ENCODE measurements around the gene GNPTG.

GNPTG gene

DNA sequence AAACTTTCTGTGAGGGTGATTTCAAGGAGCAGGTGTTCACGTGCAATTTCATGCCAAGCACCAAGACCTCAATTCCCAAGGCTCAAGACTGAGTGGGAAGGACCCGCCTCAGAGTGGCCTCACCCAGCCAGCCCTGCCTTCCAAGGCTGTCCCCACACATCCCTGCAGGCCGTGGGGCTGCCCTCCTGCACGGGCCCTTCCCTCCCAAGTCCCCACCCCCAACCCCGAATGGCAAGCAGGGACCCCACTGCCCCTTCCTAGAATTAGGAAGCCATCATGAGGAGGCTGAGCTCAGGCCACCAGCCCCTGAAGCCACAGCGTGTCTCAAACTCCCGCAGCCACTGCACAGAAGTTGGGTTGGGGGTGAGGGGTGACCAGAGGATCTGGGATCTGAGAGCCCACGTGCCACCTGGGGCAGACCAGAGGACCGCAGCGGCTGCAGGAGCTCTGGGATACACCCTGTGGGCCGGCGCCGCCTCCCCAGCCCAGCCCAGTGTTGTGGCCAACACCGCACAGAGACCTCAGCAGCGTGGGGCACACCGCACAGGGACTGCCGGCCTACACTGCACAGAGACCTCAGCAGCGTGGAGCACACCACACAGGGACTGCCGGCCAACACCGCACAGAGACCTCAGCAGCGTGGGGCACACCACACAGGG is 20.7 kb downstream of the GNPTG start:
- Histone ChIP-seq H3K4me1 (ENCODE audit: control insufficient read depth, insufficient read depth, low read length, poor library complexity, severe bottlenecking) (no peaks in the 10 kb centered on the region), H3K9me3 (ENCODE audit: control insufficient read depth, low read length) (no peaks in the 10 kb centered on the region), H3K4me3 (ENCODE audit: insufficient read depth, low read depth, low read length, poor library complexity, severe bottlenecking) (no peak overlapping the region), H3K36me3 (ENCODE audit: control insufficient read depth, insufficient read depth, low read length) (peaks cover 34% of the 10 kb centered on the region), H3K27ac (ENCODE audit: insufficient read depth, low read length, poor library complexity, severe bottlenecking) (no peak overlapping the region), H3K27me3 (replicated peaks; ENCODE audit: control insufficient read depth, insufficient read depth, low read length, poor library complexity, severe bottlenecking) (no peaks in the 10 kb centered on the region)
- DNase-seq = no peak

DNA sequence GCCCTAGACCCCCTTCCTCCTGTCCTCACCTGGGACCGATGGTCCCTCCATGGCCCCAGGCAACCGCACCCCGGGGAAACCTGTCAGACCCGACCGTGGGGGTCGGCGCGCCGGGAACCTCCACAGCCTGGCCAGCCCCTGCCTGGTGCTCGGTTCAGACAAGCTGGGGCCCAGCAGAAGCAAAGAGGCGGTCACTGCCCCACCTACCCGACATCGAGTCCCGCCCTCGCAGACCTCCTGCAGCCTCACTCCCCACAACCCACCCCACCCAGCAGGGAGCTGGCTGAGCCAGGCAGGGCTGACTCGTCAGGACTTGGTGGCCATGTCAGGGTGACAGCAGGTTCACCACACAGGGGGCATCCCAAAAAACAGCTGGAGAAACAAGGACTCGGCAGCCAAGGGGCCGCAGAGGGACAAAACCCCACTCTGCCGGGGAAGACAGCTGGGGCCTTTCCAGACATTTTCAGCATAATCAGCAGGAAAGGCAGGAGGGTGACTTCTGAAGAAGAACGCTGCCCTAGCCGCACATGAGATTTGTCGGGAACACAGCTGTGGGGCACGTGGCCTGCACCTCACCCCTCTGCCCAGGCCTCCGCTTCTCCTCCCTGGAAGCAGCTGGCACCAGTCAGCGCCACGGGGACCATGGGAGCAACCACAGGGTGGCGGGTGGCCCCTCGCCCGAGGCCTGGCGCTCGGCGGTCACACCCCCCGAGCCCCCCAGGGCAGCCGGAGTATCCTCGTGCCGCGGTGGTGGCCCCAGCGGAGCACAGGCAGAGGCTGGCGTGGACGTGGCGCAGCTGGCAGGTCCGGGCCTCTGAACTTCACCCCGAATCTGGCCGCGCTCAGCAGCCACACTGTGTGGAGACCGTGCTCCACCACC is 22.9 kb downstream of the GNPTG start:
- Histone ChIP-seq H3K9me3 (ENCODE audit: control insufficient read depth, low read length) (no peaks in the 10 kb centered on the region), H3K27me3 (replicated peaks; ENCODE audit: control insufficient read depth, insufficient read depth, low read length, poor library complexity, severe bottlenecking) (no peaks in the 10 kb centered on the region), H3K4me3 (ENCODE audit: insufficient read depth, low read depth, low read length, poor library complexity, severe bottlenecking) (no peak overlapping the region), H3K4me1 (ENCODE audit: control insufficient read depth, insufficient read depth, low read length, poor library complexity, severe bottlenecking) (peaks cover 9% of the 10 kb centered on the region), H3K27ac (ENCODE audit: insufficient read depth, low read length, poor library complexity, severe bottlenecking) (no peak overlapping the region), H3K36me3 (ENCODE audit: control insufficient read depth, insufficient read depth, low read length) (peaks cover 27% of the 10 kb centered on the region)
- DNase-seq = no peak

DNA sequence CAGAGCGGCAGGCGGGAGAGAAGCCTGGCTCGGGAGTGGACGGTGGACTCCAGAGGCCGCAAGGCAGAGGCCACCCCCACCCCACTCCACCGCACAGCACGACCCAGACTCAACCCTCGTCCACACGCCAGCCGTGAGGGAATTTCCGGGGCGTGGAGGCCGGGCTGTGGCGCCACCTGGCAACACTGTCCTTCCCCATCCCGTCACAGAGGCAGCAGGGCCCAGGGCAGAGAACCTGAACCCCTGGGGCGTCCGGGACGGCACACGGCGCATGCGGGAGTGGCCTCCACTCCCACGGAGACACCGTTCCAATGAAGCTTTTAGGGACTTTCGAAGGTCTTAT is 23.5 kb downstream of the GNPTG start:
- H3K27ac ChIP-seq (ENCODE audit: insufficient read depth, low read length, poor library complexity, severe bottlenecking) = no peak overlapping the region
- no peak for DNase-seq

DNA sequence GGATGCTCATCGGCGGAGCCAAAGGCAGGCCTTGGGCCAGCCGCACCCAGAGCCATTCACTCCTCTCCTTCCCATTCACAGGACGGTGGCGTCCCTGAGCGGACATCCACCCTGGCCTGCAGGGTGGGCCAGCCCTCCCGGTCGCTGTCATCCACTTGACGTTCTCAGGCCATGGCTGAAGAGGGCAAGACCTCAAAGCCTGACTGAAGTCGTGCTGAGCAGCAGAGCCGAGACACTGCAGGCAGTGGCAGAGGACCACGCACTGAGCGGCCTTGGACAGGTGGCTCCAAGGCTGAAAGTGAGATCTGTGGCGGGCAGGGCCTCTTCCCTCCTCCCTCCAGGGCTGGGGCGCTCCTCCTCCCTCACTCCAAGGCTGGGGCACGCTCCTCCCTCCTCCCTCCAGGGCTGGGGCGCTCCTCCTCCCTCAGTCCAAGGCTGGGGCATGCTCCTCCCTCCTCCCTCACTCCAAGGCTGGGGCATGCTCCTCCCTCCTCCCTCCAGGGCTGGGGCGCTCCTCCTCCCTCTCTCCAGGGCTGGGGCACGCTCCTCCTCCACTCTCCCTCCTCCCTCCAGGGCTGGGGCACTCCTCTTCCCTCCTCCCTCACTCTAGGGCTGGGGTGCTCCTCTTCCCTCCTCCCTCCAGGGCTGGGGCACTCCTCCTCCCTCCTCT is 24.1 kb downstream of the GNPTG start:
- H3K27ac ChIP-seq (ENCODE audit: insufficient read depth, low read length, poor library complexity, severe bottlenecking) = no peak overlapping the region
- H3K9me3 ChIP-seq (ENCODE audit: control insufficient read depth, low read length) = no peaks in the 10 kb centered on the region
- H3K4me1 ChIP-seq (ENCODE audit: control insufficient read depth, insufficient read depth, low read length, poor library complexity, severe bottlenecking) = peaks cover 9% of the 10 kb centered on the region
- no peak overlapping the region for H3K4me3 ChIP-seq (ENCODE audit: insufficient read depth, low read depth, low read length, poor library complexity, severe bottlenecking)
- no peak for DNase-seq
- no peaks in the 10 kb centered on the region for H3K27me3 ChIP-seq (replicated peaks; ENCODE audit: control insufficient read depth, insufficient read depth, low read length, poor library complexity, severe bottlenecking)
- H3K36me3 ChIP-seq (ENCODE audit: control insufficient read depth, insufficient read depth, low read length) = peaks cover 23% of the 10 kb centered on the region

More for the DNA sequence above, 23.5 kb downstream of the GNPTG start:
- H3K36me3 ChIP-seq (ENCODE audit: control insufficient read depth, insufficient read depth, low read length) = peaks cover 23% of the 10 kb centered on the region
- peaks cover 9% of the 10 kb centered on the region for H3K4me1 ChIP-seq (ENCODE audit: control insufficient read depth, insufficient read depth, low read length, poor library complexity, severe bottlenecking)
- no peaks in the 10 kb centered on the region for H3K9me3 ChIP-seq (ENCODE audit: control insufficient read depth, low read length)
- no peaks in the 10 kb centered on the region for H3K27me3 ChIP-seq (replicated peaks; ENCODE audit: control insufficient read depth, insufficient read depth, low read length, poor library complexity, severe bottlenecking)
- H3K4me3 ChIP-seq (ENCODE audit: insufficient read depth, low read depth, low read length, poor library complexity, severe bottlenecking) = no peak overlapping the region

DNA sequence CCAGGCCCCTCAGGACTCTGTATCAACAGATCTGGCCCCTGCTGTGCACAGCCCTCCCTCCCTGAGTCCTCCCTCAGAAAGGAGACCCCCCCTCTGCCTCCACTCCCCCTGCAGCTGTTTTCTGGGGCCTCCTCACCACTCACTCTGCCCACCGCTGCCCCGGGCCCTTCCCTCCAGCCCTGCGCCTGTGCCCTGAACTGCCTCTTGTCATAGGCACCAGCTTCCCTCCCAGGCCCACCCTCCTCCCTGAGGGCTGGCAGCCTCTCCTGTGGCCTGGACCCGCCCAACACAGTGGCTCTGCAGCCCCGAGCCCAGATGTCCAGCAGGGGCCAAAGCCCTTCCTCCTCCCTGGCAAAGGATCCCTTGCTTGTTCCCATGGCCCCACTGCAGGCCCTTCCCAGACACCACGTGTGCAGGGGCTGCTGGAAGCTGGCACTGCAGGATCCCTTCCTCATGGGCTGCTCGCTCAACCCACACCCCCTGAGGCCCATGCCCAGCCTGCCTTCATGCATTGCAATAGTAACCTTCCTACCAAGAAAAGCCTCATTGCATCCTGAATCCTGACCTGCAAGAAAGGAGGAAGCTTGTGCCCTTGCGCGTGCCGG is 25.8 kb downstream of the GNPTG start:
- H3K27ac ChIP-seq (ENCODE audit: insufficient read depth, low read length, poor library complexity, severe bottlenecking) = no peak overlapping the region

DNA sequence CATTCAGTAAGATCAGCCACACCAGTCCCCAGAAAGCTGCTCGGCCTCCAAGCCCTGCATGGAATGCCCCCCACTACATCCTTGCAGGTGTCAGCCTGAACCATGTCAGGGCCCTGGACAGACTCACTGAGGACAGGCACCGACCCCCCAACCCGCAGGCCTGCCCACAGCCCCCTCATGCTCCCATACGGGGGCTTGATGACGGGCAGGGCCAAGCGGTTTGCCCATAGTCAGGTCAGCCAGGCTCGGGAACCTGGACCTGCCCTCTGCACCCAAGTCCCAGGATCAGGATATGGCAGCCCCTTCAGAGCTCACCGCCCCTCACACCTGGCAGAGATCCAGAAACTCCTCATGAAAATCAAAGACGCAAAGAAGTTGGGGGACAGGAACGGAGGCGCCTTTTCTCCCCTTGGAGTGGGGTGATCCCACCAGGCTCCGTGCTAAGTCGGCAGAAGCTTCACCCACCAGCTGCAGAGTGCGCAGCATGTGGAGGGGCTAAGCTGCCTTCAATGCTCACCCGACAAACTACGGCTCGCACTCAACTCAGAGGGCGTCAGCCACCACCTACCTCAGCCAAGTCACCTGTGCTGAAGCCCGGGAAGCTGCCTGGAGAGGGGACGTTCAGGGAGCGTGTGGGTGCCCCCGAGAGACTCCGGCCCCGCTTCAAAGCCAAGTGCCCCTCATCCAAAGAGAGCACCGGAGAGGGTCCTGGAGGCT is 26.5 kb downstream of the GNPTG start:
- no peaks in the 10 kb centered on the region for H3K27me3 ChIP-seq (replicated peaks; ENCODE audit: control insufficient read depth, insufficient read depth, low read length, poor library complexity, severe bottlenecking)
- peaks cover 31% of the 10 kb centered on the region for H3K36me3 ChIP-seq (ENCODE audit: control insufficient read depth, insufficient read depth, low read length)
- peak overlapping the region; percentile 58 for H3K27ac ChIP-seq (ENCODE audit: insufficient read depth, low read length, poor library complexity, severe bottlenecking)
- H3K4me3 ChIP-seq (ENCODE audit: insufficient read depth, low read depth, low read length, poor library complexity, severe bottlenecking) = no peak overlapping the region
- DNase-seq = no peak
- H3K4me1 ChIP-seq (ENCODE audit: control insufficient read depth, insufficient read depth, low read length, poor library complexity, severe bottlenecking) = peaks cover 9% of the 10 kb centered on the region
- no peaks in the 10 kb centered on the region for H3K9me3 ChIP-seq (ENCODE audit: control insufficient read depth, low read length)

More for the DNA sequence above, 25.8 kb downstream of the GNPTG start:
- DNase-seq = no peak
- Histone ChIP-seq H3K36me3 (ENCODE audit: control insufficient read depth, insufficient read depth, low read length) (peaks cover 30% of the 10 kb centered on the region), H3K4me3 (ENCODE audit: insufficient read depth, low read depth, low read length, poor library complexity, severe bottlenecking) (no peak overlapping the region), H3K27me3 (replicated peaks; ENCODE audit: control insufficient read depth, insufficient read depth, low read length, poor library complexity, severe bottlenecking) (no peaks in the 10 kb centered on the region), H3K4me1 (ENCODE audit: control insufficient read depth, insufficient read depth, low read length, poor library complexity, severe bottlenecking) (peaks cover 9% of the 10 kb centered on the region), H3K9me3 (ENCODE audit: control insufficient read depth, low read length) (no peaks in the 10 kb centered on the region)

DNA sequence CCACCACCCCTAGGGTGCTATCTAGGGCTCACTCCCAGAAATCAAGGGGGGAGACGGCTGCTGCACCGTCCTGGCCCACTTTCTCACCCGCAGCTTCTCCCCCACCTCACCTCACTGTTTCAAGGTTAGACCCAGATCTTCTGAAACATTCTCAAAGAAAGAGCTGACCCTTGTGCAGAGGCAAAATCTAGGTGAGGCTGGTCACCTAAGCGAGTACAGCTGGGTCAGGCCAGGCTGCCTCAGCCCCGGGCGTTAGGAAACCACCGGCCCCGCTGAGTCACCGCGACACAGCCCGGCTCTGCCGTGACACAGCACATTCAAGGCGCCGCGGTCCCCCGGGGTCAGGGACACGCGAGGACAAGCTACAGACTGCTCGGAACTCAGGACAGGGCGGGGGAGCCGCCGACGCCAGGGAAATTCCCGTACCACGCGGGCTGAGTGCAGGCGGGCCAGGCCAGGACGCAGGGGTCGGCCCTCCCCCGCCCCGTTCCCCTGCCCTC is 27.1 kb downstream of the GNPTG start:
- Histone ChIP-seq H3K4me1 (ENCODE audit: control insufficient read depth, insufficient read depth, low read length, poor library complexity, severe bottlenecking) (peaks cover 9% of the 10 kb centered on the region), H3K36me3 (ENCODE audit: control insufficient read depth, insufficient read depth, low read length) (peaks cover 37% of the 10 kb centered on the region), H3K4me3 (ENCODE audit: insufficient read depth, low read depth, low read length, poor library complexity, severe bottlenecking) (peak overlapping the region; percentile 42), H3K27me3 (replicated peaks; ENCODE audit: control insufficient read depth, insufficient read depth, low read length, poor library complexity, severe bottlenecking) (no peaks in the 10 kb centered on the region), H3K9me3 (ENCODE audit: control insufficient read depth, low read length) (no peaks in the 10 kb centered on the region), H3K27ac (ENCODE audit: insufficient read depth, low read length, poor library complexity, severe bottlenecking) (peak overlapping the region; percentile 58)
- DNase-seq = peak; percentile 56 to 75 (median 66)

DNA sequence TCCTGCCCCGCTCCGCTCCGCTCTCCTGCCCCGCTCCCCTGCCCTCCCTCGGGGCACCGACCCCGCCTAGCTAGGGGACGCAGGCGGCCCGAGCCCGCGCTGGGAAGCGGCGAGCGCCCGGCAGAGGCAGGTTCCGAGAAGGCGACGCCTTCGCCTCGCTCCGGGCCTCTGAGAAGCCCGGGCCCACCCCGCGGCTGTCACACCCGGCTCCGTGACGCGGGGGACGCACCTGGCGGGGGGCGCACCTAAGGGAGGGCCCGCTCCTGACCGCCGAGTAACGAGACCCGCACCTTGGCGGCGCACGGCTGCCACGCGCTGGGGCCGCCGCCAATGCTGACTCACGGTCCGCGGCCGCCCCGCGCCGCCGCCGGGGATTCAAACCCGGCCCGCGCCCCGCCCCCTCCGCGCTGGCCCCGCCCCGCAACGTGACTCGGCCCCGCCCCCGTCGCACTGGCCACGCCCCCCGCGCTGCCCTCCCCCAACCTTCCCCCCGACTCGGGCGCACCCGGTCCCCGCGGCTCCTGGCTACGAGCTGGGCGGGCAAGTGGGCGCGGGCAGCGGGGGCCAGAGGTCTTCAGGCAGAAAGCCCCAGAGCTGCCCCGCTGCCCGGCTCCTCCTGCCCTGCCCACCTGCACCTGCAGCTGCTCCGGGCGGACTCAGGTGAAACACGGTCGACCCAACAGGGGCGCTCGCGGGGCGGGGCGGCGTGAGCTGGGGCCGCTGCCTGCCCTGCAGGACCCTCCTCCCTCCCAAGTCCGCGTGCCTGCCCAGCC is 27.8 kb downstream of the GNPTG start:
- Histone ChIP-seq H3K9me3 (ENCODE audit: control insufficient read depth, low read length) (no peaks in the 10 kb centered on the region), H3K4me3 (ENCODE audit: insufficient read depth, low read depth, low read length, poor library complexity, severe bottlenecking) (peak overlapping the region; percentile 42), H3K27ac (ENCODE audit: insufficient read depth, low read length, poor library complexity, severe bottlenecking) (peak overlapping the region; percentile 13), H3K27me3 (replicated peaks; ENCODE audit: control insufficient read depth, insufficient read depth, low read length, poor library complexity, severe bottlenecking) (no peaks in the 10 kb centered on the region), H3K36me3 (ENCODE audit: control insufficient read depth, insufficient read depth, low read length) (peaks cover 38% of the 10 kb centered on the region), H3K4me1 (ENCODE audit: control insufficient read depth, insufficient read depth, low read length, poor library complexity, severe bottlenecking) (peaks cover 9% of the 10 kb centered on the region)
- peak; percentile 47 to 57 (median 56) for DNase-seq

DNA sequence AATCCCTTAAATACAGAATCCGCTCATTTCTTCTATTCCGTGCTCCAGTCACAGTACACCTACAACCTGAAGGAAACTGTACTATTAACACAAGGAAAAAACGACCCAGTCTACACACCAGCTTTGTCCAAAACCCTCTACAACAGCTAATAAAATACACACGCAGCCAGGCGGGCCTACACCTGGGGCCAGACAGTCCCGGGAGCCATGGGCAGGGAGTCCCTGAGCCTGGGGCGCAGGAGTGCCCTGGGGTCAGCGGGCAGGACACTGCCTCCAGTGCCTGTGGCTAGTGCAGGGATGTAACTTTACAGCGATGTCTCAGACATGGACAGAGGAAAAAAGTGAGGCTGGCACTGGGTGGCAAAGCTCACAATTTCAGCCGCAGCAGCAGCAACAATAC is 28.5 kb downstream of the GNPTG start:
- peaks cover 32% of the 10 kb centered on the region for H3K36me3 ChIP-seq (ENCODE audit: control insufficient read depth, insufficient read depth, low read length)
- H3K27ac ChIP-seq (ENCODE audit: insufficient read depth, low read length, poor library complexity, severe bottlenecking) = no peak overlapping the region
- H3K9me3 ChIP-seq (ENCODE audit: control insufficient read depth, low read length) = no peaks in the 10 kb centered on the region
- no peaks in the 10 kb centered on the region for H3K27me3 ChIP-seq (replicated peaks; ENCODE audit: control insufficient read depth, insufficient read depth, low read length, poor library complexity, severe bottlenecking)
- H3K4me1 ChIP-seq (ENCODE audit: control insufficient read depth, insufficient read depth, low read length, poor library complexity, severe bottlenecking) = peaks cover 9% of the 10 kb centered on the region
- peak overlapping the region; percentile 39 for H3K4me3 ChIP-seq (ENCODE audit: insufficient read depth, low read depth, low read length, poor library complexity, severe bottlenecking)
- no peak for DNase-seq
